Lung (tissue), 12 donors: ENCODE results near the gene TXLNB. TPM values are rescaled to one million over a fixed set of nuclear protein-coding genes. Genes with fewer than 3 reads are reported as not detected.
"Not testable (repeated sequence)": the region's sequence is repeated elsewhere in the genome, so short reads cannot be mapped to it uniquely, and the experiment has no call there.

Source experiments
- ATAC-seq: fragments of 200-7000 bp; cut with Tn5 transposase; one replicate; pipeline ENCODE4 v1.9.1; 2020; ENCODE audit warnings: moderate number of reproducible peaks; ENCODE audit not compliant: insufficient read depth, low FRiP score
- DNase-seq, 3 donors: peaks; one replicate each; pipeline ENCODE4 v3.0.0-alpha.2; 2013 to 2017
- H3K27ac ChIP-seq, 2 donors: one replicate each; pipeline ENCODE4 v1.5.1; 2013; ENCODE audit warnings: mild to moderate bottlenecking in 2 of 2, moderate library complexity in 2 of 2, control low read depth in 1 of 2, inconsistent platforms in 1 of 2, low read depth in 1 of 2, low read length in 1 of 2
- H3K27me3 ChIP-seq, 3 donors: one replicate each; pipeline ENCODE4 v1.5.1; 2013; ENCODE audit warnings: low read length in 2 of 3; ENCODE audit not compliant: control insufficient read depth in 3 of 3, insufficient read depth in 3 of 3
- H3K36me3 ChIP-seq, 4 donors: one replicate each; pipeline ENCODE4 v1.5.1; 2013; ENCODE audit warnings: low read length in 4 of 4, mild to moderate bottlenecking in 1 of 4, moderate library complexity in 1 of 4; ENCODE audit not compliant: control insufficient read depth in 4 of 4, insufficient read depth in 4 of 4
- H3K4me1 ChIP-seq, 5 donors: one replicate each; pipeline ENCODE4 v1.5.1; 2013; ENCODE audit warnings: low read length in 5 of 5, mild to moderate bottlenecking in 2 of 5, moderate library complexity in 1 of 5; ENCODE audit not compliant: control insufficient read depth in 5 of 5, insufficient read depth in 5 of 5
- H3K4me3 ChIP-seq: one replicate; pipeline ENCODE4 v1.5.1; 2013; ENCODE audit warnings: mild to moderate bottlenecking, control low read depth, moderate library complexity
- H3K9ac ChIP-seq, 2 donors: one replicate each; pipeline ENCODE4 v1.5.1; 2013; ENCODE audit warnings: low read length in 2 of 2, control low read depth in 1 of 2; ENCODE audit not compliant: insufficient read depth in 1 of 2
- H3K9me3 ChIP-seq, 4 donors: one replicate each; pipeline ENCODE4 v1.5.1; 2013; ENCODE audit warnings: low read length in 3 of 4, mild to moderate bottlenecking in 1 of 4, moderate library complexity in 1 of 4; ENCODE audit not compliant: control insufficient read depth in 4 of 4, insufficient read depth in 3 of 4
- CTCF ChIP-seq: IDR thresholded peaks from 2 replicates; pipeline ENCODE4 v1.5.1; 2012; ENCODE audit warnings: mild to moderate bottlenecking; ENCODE audit errors: control extremely low read depth, extremely low read depth
- WGBS, 2 donors: extraction: QIAGEN DNeasy Blood & Tissue Kit; methylation state at CpG; one replicate each; pipeline ENCODE4 v1.1.7; 2013; 5-methylcytosine and 5-hydroxymethylcytosine counted together
- polyA plus RNA-seq, 2 donors: library from polyadenylated mRNA; stranded (reverse); fragments of 200-250 nt; gene quantifications; one replicate each; pipeline ENCODE4 v1.2.1, GENCODE V29; 2013
- total RNA-seq, 2 donors: library from RNA; depleted of rRNA in 1 of 2; stranded (reverse); fragments of >200 nt in 1 of 2; gene quantifications; one replicate each; pipeline ENCODE4 v1.2.1, GENCODE V29; 2014 to 2021
- donor health status: control.
- donor health status: control.
- donor health status: Bipolar disorder and iron deficiency.
- donor health status: healthy.
- donor health status: DM: yes; HTN: yes; CAD: no.

Gene TXLNB
- total and polyA plus RNA-seq, 4 donors = 0.31 to 2.8 (median 1.2) TPM

DNA sequence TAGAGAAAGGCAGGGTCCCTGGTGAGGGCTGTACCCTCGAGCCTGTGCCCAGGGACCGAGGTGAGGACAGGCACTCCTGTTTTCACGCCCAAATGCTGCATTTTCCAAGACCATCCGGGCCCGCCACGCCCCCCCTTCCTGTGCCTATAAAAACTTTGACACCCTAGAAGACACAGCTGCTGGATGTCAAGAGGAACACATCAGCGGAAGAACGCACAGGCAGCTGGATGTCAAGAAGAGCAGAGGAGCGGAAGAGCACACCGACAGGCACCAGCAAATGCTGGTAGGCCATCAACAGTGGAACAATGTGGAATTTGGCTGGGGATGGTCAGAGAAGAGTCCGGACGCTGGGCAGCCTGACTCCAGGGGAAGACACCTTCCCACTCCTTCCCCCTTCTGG lies 56.1 kb downstream of the TXLNB start:
- WGBS, 2 donors = 85 to 88% methylated on average over 12 of the region's 12 CpGs
- Histone ChIP-seq H3K27me3 (no peaks in the 10 kb centered on the region), H3K9me3 (peaks cover 0 to 2% (median 0%) of the 10 kb centered on the region in 4 donors), H3K36me3 (no peaks in the 10 kb centered on the region), H3K4me3 (no peak overlapping the region), H3K4me1 (peaks cover 0 to 19% (median 6%) of the 10 kb centered on the region in 5 donors), H3K9ac (no peak overlapping the region), H3K27ac (no peak overlapping the region)
- ATAC-seq (no peak), DNase-seq (no peak)
- TF ChIP-seq CTCF = no peak

DNA sequence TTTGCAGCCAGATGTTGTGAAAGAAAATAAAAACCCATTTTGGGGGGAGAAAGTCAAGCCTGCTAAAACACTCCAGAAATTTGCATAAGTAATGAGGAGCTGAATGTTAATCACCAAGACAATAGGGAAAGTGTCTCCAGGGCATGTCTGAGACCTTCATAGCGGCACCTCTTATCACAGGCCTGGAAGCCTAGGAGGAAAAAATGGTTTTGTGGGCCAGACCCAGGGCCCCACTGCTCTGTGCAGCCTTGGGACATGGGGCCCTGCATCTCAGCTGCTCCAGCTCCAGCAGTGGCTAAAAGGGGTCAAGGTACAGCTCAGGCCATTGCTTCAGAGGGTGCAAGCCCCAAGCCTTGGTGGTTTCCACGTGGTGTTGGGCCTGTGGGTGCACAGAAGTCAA lies 57.6 kb downstream of the TXLNB start:
- not testable (repeated sequence) for ATAC-seq, H3K4me3 ChIP-seq, H3K27ac ChIP-seq, H3K9ac ChIP-seq, H3K27me3 ChIP-seq, H3K4me1 ChIP-seq, H3K36me3 ChIP-seq, DNase-seq, H3K9me3 ChIP-seq
- 80 to 92% methylated on average over 2 of the region's 2 CpGs for WGBS, 2 donors

DNA sequence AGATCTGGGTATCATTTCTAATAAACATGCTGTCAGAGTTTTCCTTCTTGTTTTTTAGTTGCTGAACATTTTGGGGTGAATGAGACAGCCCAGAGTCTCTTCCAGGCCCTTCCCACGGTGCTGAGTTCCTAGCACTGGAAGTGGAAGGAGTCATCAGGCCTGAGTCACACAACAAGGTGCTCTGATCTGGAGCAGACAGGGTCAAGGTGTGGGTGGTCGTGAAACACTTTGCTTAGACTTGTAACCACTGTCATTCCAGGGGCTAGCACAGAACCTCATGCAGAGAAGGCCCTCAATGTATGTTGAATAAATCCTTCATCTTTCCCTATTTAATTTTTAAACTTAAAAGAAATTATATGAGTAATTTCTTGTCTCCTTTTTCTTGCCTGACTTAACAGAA lies 60.6 kb downstream of the TXLNB start:
- ATAC-seq = no peak
- H3K4me1 ChIP-seq = peaks cover 0 to 2% (median 0%) of the 10 kb centered on the region in 5 donors
- no peak for TF ChIP-seq CTCF
- no peaks in the 10 kb centered on the region for H3K36me3 ChIP-seq
- H3K9ac ChIP-seq = no peak overlapping the region
- no peak for DNase-seq
- no peaks in the 10 kb centered on the region for H3K27me3 ChIP-seq
- no peak overlapping the region for H3K27ac ChIP-seq
- H3K4me3 ChIP-seq = no peak overlapping the region
- peaks cover 0 to 2% (median 0%) of the 10 kb centered on the region in 4 donors for H3K9me3 ChIP-seq
- WGBS, 2 donors = 45 to 62% methylated on average over 2 of the region's 2 CpGs

- DNase-seq (peak in 1 of 3 donors; percentile 38), ATAC-seq (no peak)
- H3K36me3 ChIP-seq = no peaks in the 10 kb centered on the region
- H3K4me1 ChIP-seq = no peaks in the 10 kb centered on the region
- H3K9ac ChIP-seq = no peak overlapping the region
- TF ChIP-seq CTCF = no peak
- H3K27me3 ChIP-seq = no peaks in the 10 kb centered on the region
- 72 to 84% methylated on average over 3 of the region's 3 CpGs for WGBS, 2 donors
- peaks cover 0 to 2% (median 0%) of the 10 kb centered on the region in 4 donors for H3K9me3 ChIP-seq
- H3K27ac ChIP-seq = no peak overlapping the region
- no peak overlapping the region for H3K4me3 ChIP-seq
Observed at GRCh38 chr6:139230391-139230840, 61.4 kb downstream of the TXLNB start.

- not testable (repeated sequence) for H3K36me3 ChIP-seq, ATAC-seq, H3K9ac ChIP-seq, H3K4me1 ChIP-seq, H3K4me3 ChIP-seq, DNase-seq, H3K27me3 ChIP-seq, H3K27ac ChIP-seq, H3K9me3 ChIP-seq
- 96 to 97% methylated on average over 3 of the region's 3 CpGs for WGBS, 2 donors
Observed at GRCh38 chr6:139228387-139228786, 63.4 kb downstream of the TXLNB start.
